Pancreas (tissue), 10 donors: Measurements from ENCODE around the gene JAKMIP3. TPM values are rescaled to one million over a fixed set of nuclear protein-coding genes. Genes with fewer than 3 reads are reported as not detected.

Experiments used
- ATAC-seq, 4 donors: fragments of 200-7000 bp; cut with Tn5 transposase; one replicate each; pipeline versions ENCODE4 v1.8.0 to v1.9.1; 2020; ENCODE audit warnings: mild to moderate bottlenecking in 4 of 4, moderate library complexity in 4 of 4
- DNase-seq, 6 donors: peaks; one replicate each; pipeline ENCODE4 v3.0.0-alpha.2; 2020
- FAIRE-seq: peaks from 2 replicates; lab custom pipeline; 2012; peaks lifted over from hg19 to GRCh38; lab: Jason Lieb, UNC
- H3K27ac ChIP-seq, 4 donors: fragments of 200-600 bp; sonication (generic); 1 replicate in 3 of 4; 2 replicates in 1 of 4; pipeline versions ENCODE4 v1.5.0 to v1.8.0; 2020
- H3K27me3 ChIP-seq, 4 donors: fragments of 200-600 bp; one replicate each; pipeline ENCODE4 v1.8.0; 2021
- H3K36me3 ChIP-seq, 3 donors: fragments of 200-600 bp; sonication (generic) in 1 of 3; one replicate each; pipeline versions ENCODE4 v1.5.0 to v1.8.0; 2020 to 2021
- H3K4me1 ChIP-seq, 3 donors: fragments of 200-600 bp; one replicate each; pipeline ENCODE4 v1.8.0; 2021
- H3K4me3 ChIP-seq, 4 donors: fragments of 200-600 bp; sonication (generic) in 2 of 4; one replicate each; pipeline versions ENCODE4 v1.5.0 to v1.8.0; 2020 to 2021
- H3K9me3 ChIP-seq, 4 donors: fragments of 200-600 bp; one replicate each; pipeline ENCODE4 v1.8.0; 2021
- WGBS, 2 donors: extraction: QIAGEN DNeasy Blood & Tissue Kit; methylation state at CpG; one replicate each; pipeline ENCODE4 v1.1.7; 2013; 5-methylcytosine and 5-hydroxymethylcytosine counted together
- intact Hi-C, 3 donors: fragments of 100-400 bp; cut with DNase I; formaldehyde crosslinking; loops; one replicate each; pipeline versions ENCODE4 v1.11.1 to v1.14.2; 2022
- polyA plus RNA-seq, 2 donors: library from polyadenylated mRNA; stranded (reverse); fragments of 200-250 nt; gene quantifications; one replicate each; pipeline ENCODE4 v1.2.3, GENCODE V29; 2013
- total RNA-seq, 6 donors: library from RNA; stranded (reverse); fragmentation: NEBNext Ultra II Directional in 4 of 6; extraction: Animal tissue kit (Norgen Biotek cat#: 25700) in 4 of 6; gene quantifications; one replicate each; pipeline versions ENCODE4 v1.2.1 to v1.2.4, GENCODE V29; 2021 to 2023
- TF ChIP-seq, protein P1 (sequence below), 4 donors: fragments of 200-600 bp; sonication (generic) in 3 of 4; IDR thresholded peaks; one replicate each; pipeline versions ENCODE4 v1.5.0 to v1.8.0; 2021; ENCODE audit warnings: antibody characterized with exemption in 4 of 4
- donor health status: healthy with polysubstance abuse.
- donor health status: DM: no; HTN: no; CAD: no; lungs with moderate emphysema.
- donor health status: DM: no; HTN: no; CAD: no.
- donor health status: control.
- donor health status: control.
- donor health status: Bipolar disorder and iron deficiency.
- donor health status: DM: yes; HTN: yes; CAD: no.
- donor health status: DM: no; HTN: no; CAD: no.
- donor health status: DM: no; HTN: no; CAD: no.
- donor health status: DM: yes; HTN: yes; CAD: no.

Gene JAKMIP3
- total and polyA plus RNA-seq, 8 donors = 0.19 to 1.4 (median 0.33) TPM

DNA sequence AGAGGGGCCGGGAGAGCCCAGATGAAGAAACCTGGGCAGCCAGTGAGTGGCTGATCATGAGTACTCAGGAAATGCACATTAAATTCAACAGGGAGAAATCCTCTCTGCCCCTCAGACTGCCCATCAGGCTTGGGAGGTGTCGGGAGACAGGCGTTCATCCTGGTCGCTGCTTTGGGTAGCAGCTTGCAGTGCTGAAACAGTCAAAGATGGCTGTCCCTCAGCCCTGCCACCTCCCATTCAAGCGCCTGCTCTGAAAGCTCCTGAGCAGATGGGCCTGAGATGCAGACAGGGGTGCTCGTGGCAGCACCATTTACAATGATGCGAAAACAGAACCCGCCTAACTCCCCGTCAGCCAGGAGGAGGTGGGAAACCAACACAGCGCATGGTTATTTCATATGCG is 3.6 kb upstream of the JAKMIP3 start:
- H3K27ac ChIP-seq = no peak overlapping the region
- no peaks in the 10 kb centered on the region for H3K4me1 ChIP-seq
- TF ChIP-seq, protein P1, sequence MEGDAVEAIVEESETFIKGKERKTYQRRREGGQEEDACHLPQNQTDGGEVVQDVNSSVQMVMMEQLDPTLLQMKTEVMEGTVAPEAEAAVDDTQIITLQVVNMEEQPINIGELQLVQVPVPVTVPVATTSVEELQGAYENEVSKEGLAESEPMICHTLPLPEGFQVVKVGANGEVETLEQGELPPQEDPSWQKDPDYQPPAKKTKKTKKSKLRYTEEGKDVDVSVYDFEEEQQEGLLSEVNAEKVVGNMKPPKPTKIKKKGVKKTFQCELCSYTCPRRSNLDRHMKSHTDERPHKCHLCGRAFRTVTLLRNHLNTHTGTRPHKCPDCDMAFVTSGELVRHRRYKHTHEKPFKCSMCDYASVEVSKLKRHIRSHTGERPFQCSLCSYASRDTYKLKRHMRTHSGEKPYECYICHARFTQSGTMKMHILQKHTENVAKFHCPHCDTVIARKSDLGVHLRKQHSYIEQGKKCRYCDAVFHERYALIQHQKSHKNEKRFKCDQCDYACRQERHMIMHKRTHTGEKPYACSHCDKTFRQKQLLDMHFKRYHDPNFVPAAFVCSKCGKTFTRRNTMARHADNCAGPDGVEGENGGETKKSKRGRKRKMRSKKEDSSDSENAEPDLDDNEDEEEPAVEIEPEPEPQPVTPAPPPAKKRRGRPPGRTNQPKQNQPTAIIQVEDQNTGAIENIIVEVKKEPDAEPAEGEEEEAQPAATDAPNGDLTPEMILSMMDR (IDR thresholded peaks at IDR 0.05) = no peak
- H3K4me3 ChIP-seq = no peak overlapping the region
- no peaks in the 10 kb centered on the region for H3K36me3 ChIP-seq
- no peak for FAIRE-seq
- 84 to 92% methylated on average over 11 of the region's 11 CpGs for WGBS, 2 donors
- no peaks in the 10 kb centered on the region for H3K9me3 ChIP-seq
- no peaks in the 10 kb centered on the region for H3K27me3 ChIP-seq
- no peak for DNase-seq
- intact Hi-C loops = no loop called here
- ATAC-seq = no peak

DNA sequence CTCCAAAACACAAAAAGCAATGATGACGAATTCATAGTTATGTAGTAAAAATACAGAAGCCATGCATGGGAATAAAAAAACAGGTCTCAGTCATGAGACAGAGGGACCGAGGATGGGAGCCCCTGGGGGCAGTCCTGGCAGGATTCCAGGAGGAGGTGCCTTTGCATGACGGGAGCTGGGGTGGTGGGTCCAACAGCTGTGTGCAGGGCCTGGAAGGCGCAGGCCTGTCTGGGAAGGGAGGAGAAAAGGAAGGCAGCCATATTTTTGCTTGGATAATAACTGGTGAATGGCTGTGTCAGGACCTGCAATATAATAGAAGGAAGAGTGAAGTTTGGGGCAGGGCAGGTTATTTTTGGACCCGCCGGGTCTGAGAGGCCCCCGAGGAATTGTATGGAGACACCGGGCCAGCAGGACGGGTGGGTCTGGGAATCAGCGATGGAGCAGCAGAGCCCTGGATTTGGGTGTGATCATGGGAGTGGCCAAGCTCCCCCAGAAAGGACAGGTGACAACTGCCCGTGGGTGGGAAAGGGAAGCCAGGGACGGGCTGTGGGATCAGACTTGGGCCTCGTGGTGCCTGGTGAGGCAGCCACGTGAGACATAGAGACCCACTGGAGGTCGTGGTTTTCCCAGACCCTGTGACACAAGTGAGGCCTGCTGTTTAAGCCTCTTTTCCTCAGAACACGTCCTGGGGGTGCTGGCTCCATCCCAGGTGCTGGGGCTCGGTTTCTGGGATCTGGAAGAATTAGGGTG is 2.9 kb upstream of the JAKMIP3 start:
- intact Hi-C loops = no loop called here
- 77 to 86% methylated on average over 17 of the region's 17 CpGs for WGBS, 2 donors
- DNase-seq (no peak), ATAC-seq (no peak), FAIRE-seq (no peak)
- Histone ChIP-seq H3K27ac (no peak overlapping the region), H3K4me1 (no peaks in the 10 kb centered on the region), H3K4me3 (no peak overlapping the region), H3K36me3 (no peaks in the 10 kb centered on the region), H3K9me3 (no peaks in the 10 kb centered on the region), H3K27me3 (no peaks in the 10 kb centered on the region)
- TF ChIP-seq, protein P1 (IDR thresholded peaks at IDR 0.05) = no peak

DNA sequence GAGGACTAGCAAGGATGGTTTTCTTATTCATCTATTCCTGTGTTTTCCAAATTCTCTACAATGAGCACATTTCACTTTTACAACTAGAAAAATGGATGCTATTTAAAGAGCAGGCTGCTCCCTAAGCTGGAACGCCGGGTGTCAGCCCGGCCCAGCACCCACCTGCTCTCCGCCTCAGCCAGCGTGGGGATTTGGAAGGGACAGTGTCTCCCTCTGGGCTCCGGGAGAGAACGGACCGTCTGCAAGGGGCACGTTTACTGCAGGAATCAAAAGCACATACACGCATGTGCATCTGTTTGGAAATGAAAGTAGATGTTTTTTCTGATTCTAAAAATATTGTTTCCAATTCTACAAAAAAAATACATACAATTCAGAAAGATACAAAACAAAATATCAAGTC is 2.3 kb upstream of the JAKMIP3 start:
- WGBS, 2 donors = 87 to 92% methylated on average over 10 of the region's 10 CpGs
- TF ChIP-seq, protein P1 (IDR thresholded peaks at IDR 0.05) = no peak
- Histone ChIP-seq H3K9me3 (no peaks in the 10 kb centered on the region), H3K27ac (no peak overlapping the region), H3K27me3 (no peaks in the 10 kb centered on the region), H3K4me3 (no peak overlapping the region), H3K36me3 (no peaks in the 10 kb centered on the region), H3K4me1 (no peaks in the 10 kb centered on the region)
- no peak for ATAC-seq
- intact Hi-C loops = no loop called here
- no peak for FAIRE-seq
- no peak for DNase-seq

DNA sequence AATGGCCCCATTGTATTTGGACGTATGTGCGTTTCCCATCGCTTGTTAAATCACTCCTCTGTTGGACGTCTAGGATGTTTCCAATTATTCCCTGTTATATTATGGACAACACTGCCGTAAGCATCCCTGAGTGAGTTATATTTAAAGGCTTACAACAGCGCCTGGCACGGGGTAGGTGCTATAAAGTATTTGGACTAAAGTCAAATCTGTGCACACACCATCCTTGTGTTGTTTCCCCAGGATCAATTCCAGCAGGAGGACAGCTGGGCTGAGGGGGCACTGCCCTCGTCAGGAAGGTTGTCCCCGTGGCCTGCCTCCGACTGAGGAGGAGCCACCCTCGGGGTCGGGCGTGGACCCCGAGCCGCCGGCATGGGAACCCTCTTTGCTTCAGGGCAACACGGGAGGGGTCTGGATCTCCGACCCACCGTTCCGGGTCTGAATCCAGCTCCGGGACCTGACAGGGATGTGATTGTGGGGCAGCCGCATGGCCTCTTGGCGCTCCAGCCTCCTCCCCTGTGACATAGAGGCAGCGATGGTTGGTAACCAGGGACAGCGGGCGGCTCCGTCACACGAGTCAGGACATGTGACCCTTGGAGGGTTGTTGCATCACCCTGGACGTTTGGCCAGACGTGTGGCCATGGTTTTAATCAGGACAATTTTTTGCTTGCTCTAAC is 1.5 kb upstream of the JAKMIP3 start:
- Histone ChIP-seq H3K4me3 (no peak overlapping the region), H3K27ac (no peak overlapping the region), H3K36me3 (no peaks in the 10 kb centered on the region), H3K4me1 (no peaks in the 10 kb centered on the region), H3K9me3 (no peaks in the 10 kb centered on the region), H3K27me3 (no peaks in the 10 kb centered on the region)
- TF ChIP-seq, protein P1 (IDR thresholded peaks at IDR 0.05) = no peak
- intact Hi-C loops = no loop called here
- ATAC-seq (no peak), DNase-seq (no peak), FAIRE-seq (no peak)
- 89 to 92% methylated on average over 30 of the region's 30 CpGs for whole genome bisulfite sequencing, 2 donors
